ENCODE results near the gene SCN2B.

SCN2B gene

DNA sequence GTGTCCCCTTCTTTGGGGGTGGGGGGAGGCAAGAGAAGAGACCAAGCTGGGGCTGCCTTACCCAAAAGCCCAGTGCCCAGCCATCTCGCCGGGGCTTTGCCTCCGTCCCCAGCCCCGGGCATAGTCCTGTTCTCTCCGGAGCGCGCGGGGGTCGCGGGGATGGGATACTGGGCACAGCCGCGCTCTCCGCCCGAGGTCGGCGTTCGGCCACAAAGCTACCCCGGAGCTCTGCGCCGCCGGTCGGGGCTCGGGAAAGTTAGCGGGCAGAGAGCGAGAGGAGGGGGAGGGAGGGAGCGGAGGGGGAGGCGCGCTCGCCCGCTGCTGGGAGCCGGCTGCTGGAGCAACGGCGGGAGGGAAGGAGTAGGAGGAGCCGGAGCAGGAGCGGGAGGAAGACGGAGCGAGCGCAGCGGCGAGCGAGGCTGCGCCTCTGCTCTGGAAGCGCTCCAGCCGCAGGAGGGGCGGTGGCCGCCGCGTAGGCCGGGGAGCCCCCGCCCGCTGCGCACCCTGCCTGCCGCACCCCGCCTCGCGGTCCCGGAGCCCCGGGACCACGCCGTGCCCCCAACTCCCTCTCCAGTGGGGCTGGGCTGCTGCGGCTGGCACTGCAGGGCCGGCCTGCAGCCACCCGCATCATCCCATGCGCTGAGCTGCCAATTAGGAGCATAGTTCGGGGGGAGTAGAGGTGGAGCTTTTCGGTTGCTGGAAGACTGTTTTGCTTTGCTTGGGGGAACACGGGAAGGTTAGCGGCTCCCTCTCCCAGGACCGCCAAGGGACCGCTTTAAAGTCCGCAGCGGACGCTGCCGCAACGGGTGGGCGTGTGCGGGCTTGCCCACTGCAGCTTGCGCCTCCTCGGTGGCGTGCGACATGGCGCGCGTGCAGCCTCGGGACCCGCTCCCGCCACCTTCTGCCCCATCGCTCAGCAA, 23.6 kb downstream of the SCN2B start, which contains the start of gene SCN4B:
Gene SCN4B, minus strand, starts transcription at position 272 of the 920 bp plus-strand sequence. Its CDS starts 150 bp downstream, at position 122.
- DNase-seq, result no peak

DNA sequence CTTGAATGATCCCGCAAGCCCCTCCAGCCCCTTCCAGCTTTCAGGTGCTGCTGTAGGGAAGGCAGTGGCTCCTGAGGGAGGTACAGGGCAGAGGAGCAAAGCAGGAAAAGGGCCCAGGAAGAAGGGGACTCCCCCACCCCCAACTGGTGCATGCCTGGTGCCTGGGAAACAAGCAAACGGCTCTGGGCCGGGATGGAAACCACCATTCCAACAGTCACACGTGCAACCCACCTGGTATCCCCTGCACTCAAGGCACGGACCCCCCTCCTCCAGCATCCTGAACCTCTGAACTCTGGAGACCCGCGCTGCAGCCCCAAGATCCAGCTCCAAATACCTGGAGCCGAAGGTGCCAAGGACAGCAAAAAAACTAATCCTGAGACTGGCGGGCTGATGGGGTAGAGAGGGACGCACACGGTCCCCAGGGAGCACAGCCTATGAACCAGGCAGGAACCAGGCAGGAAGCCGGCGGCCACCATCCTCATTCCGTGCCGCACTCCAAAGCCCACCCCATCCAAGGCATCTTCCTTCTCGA, 24.4 kb downstream of the SCN2B start:
- no peak for DNase-seq

DNA sequence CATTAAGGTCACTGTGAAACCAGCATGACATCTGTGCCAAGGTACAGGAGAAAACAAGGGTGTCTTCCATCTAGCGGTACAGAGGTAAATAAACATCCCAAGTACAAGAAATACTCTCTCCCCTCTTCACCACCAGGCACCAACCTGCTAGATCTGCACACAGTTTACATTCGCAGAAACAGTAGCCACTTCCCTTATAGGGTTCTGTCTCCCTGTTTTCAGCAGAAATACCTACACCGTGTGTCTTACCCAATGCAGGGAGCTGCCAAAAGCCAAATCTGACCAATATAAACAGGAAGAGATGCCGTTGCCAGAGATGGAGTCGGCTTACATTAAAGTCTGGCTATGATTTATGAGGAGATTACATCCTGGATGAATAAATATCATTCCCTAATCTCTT, 25.0 kb downstream of the SCN2B start:
- no peak for DNase-seq

DNA sequence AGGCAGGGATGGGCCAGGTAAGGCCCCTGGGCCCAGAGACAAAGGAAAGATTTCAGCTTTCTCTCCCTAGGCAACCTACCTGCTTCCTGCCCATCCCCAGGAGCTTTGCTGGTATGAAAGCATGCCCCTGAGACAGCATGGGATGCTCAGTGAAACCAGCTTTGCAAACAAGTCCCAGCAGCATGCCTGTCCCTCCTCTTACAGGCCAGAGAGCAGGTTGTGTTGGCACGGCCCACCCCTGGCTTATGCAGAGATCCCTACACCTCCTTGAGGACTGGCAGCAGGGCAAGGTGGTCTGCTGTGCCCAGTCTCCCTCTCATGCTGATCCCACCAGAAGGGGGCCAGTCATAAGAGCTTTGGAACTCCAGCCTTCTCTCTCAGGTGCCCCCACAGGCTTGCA, 26.9 kb downstream of the SCN2B start:
- no peak for DNase-seq

DNA sequence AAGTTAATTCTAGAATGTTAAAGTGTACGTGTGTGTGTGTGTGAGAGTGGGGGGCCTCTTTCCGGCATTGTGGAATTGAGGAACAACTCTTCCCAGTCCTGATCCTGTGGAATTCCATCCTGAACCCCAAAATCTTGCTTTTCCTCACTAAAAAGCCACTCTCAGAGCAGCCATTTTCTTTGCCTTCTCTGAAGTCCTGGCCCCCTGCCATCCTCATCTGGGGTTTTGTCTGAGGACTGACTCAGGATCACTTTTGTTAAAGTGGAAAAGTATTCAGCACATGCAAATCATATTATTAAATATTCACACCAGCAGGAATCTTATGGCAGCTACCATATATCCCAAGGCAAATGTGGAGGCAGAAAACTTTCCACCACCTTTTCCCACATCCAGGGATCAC, 27.6 kb downstream of the SCN2B start:
- no peak for DNase-seq

DNA sequence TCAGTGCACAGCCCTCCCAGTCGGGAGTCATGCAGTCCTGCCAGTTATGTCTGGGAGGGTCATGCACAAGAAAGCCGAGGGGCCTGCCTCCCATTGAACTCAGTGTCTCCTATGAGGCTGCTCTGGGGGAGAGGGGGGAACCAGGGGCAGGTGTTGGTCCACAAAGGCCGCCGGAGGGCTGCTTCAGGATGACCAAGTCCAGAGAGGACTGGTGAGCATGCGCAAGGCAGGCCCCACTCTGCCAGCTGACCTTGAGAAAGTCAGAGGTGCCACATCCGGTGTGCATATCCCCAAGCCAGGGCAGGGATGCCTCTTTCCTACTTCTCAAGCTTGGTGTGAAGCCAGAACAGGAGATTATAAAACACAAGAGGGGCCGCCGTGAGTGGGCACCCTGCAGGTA, 28.2 kb downstream of the SCN2B start:
- no peak for DNase-seq

DNA sequence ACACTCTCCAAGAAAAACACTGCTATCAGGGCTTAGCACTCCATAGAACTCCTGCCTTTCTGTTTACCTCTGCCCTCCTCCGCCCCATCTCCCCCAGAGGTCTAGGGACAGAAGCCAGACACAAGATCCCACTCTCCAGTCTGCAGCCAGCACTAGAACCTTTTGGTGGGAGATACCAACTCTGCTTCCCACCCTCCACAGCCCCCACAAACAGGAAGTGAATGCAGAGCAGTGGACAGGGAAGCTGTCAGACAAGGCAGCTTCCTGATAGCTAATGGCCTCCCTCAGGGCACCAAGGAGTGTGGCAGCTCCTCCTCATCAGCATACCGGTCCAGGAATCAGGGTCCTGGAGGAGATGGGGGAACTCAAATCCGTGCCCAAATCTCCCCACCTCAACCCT, 28.9 kb downstream of the SCN2B start:
- DNase-seq, result no peak

DNA sequence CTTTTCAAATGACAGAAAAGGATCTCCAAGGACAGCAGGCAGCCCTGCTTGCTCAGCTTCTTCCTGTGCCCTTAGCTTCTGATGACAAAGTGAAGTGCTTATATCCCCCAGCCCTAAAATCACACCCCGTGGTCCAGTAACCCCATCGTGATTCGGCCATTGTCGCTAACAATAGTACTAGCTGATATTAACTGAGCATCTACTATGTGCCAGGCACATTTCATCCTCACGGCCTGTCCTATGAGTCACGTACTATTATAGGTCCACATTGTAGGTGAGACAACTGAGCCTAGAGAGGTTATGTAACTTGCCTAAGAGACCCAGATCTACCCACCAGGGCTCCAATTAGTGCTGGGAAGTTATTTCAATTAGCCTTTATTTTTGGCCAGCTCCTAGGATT, 29.9 kb downstream of the SCN2B start:
- no peak for DNase-seq

DNA sequence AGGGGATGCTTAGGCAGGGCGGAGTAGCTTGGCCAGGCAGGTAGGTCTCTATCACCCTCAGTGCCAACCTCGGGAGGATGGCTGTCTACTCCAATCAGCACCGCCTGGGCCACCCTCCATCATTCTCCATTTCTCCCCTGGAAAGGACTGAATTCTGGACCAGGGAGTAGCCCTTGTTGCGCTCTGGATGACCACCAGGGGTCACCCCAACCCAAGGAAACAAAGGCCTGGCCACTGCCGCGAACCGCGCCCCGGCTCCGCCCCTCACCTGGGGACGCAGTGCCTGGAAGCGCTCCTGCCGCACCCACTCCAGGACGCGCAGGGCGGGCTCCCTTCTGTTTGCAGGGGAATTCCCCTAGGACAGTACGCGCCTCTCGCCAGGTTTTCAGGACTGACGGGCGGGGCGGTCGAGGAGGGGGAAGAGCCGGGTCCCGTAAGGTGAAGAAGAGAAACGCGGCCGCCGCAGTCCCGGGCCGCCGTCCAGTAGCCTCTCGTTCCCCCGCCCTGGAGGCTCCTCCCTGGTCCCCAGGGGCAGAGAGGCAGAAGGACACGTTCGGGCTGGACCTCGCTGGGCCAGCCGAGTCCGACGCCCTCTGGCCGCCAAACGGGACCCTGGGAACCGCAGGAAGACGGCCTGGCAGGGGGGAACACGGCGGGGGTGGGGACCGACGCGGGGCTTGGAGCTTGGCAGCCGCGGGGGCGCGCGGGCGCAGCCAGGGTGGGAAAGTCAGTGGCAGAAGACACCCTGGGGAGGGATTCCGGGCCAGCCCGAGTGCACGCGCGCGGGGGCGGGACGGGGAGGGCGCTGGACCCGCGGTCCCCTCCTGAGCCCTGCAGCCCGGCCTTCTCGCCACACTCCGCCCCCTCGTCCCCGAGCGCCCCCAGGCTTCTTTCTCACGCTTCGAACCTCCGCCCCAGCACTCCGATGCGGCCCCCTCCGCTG, 30.9 kb downstream of the SCN2B start:
- peak; percentile 47 for DNase-seq

DNA sequence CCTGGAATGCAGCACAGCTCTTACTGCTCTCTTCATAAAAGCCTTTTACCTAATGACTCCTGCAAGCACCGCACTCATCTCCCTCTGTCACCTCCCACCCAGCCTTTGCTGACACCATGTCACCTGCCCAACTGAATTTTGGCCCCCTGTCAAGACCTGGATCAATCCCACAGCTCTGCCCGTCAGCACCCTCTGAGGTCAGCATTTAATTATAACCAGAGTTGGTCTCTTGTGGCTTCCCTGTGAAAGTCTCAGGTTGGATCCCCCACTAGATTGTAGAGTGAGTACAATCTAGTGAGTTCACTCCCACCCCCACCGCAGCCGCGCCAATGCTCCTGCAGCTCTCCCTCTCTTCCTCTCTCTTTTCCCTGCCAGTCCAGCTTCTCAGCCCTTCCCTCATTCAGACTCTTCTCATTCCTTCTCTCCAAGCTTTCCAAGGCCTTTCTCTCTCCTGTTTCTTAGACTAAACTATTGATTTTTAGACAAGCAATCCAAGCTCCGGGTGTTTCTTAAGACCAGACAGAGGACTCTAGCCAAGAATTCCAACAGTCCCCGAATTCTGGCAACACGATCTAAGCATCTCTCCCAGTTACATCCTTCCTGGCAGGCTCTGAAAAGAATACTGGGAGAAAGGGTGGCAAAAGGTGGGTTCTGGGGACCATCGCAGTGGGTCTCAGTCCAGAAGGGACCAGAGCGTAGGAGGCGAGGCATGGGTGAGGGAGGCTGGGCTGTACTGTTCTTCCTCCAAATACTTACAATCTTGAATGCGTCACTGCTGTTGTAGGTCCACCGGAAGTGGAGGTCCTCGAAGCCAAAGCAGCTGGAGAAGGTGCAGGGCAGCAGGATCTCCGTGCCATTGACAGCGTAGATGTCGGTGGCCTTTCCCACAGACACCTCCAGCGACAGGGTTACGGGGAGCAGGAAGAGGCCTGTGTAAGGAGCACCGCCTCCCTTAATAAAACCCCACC, 31.9 kb downstream of the SCN2B start:
- no peak for DNase-seq

DNA sequence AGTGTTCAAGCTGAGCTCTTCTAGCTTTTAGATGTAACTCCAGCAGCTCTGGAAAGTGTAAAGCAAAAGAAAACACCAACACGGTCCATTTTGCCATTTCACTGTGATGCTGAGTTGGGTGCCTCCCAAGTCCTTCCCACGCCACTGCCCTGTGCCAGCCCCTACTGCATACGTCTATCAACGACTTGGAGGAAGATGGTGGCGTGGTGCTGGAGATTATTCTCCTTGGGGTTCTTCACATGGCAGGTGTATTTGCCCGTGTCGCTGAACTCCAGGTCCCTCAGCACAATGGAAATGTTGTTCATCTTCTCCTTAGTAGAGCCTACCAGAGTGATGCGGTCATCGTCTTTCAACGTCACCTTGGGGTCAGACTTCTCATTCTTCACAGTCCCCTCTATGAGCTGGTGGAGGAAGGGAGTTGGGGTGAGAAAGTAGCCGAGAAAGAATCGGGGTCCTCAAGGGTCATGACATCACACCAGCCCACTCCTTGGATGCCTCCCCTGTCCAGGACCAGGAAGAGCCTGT, 32.7 kb downstream of the SCN2B start:
- DNase-seq, result no peak

DNA sequence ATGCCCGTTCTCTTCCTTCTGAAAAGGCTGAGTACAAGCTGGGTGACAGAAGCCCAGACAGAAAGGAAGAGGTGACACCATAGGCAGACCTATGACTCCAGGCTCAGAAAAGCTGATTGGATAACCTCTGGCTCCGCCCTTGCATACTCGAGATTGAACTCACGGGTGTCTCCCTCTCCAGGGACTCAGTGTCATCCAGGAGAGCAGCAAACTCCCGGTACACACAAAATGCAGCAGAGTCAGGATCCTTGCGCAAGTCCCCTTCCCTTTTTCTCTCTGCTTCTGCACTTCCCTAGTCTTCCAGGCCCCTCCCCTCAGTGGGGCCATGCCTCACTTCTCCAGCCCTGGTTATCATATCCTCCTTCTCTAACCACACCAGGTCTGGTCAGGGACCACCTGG, 33.6 kb downstream of the SCN2B start:
- no peak for DNase-seq

DNA sequence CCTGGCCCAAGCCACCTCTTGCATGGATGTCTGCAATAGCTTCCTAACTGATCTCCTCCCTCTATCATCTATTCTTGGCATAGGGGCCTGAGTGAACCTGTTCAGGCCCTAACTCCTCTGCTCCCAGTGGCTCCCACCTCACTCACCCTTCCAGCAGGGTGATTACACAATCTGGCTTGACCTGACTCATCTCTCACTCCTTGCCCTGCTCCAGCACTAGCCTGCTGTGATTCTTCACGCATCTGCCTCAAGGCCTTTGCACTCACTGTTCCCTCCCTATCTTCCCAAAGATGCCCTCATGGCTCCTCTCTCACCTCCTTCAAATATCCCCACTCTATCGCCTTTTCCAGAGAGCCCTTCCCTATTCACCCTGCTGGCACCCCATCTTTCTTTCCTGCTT, 34.4 kb downstream of the SCN2B start:
- DNase-seq, result no peak

DNA sequence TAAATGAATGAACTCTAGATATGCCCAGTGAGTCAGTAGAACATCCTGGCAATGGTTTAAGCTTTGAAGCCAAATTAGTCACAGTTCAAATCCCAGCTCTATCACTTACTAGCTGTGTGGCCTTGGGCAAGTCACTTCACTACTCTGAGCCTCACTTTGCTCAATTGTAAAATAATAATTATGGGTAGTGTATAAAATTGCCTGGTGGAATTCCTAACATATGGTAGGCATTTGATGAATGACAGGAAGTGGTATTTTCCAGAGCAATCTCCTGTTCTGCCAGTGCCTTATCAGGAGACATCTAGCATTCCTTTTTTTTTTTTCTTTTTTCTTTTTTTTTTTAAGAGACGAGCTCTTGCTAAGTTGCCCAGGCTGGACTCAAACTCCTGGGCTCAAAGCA, 36.9 kb downstream of the SCN2B start:
- no peak for DNase-seq

DNA sequence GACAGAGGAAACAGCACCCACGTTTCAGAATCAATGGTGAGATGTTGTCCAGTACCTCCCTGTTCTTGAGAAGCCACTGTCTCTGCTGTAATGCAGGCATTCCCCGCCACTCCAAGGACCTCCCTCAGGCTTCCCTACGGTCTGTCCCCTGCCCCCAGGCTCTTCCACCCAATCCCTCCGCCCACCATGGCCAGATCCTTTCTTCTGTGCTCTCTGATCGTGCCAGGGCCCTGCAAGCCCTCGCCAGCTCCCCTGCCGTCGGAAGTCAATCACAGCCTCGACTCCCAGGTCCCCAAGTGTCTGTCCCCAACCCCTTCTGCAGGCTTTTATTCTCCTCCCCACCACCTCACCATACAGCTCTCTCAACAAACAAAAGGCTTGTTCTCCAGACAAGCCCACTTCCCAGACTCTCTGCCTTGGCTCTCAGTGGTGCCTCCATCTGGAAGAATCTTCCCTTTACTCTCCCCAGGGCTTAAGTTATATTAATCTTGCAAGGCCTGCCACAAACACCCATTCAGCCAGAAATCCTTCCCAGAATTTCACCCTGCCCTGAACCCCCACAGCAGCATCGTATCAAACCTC, 37.5 kb downstream of the SCN2B start:
- DNase-seq, result no peak

DNA sequence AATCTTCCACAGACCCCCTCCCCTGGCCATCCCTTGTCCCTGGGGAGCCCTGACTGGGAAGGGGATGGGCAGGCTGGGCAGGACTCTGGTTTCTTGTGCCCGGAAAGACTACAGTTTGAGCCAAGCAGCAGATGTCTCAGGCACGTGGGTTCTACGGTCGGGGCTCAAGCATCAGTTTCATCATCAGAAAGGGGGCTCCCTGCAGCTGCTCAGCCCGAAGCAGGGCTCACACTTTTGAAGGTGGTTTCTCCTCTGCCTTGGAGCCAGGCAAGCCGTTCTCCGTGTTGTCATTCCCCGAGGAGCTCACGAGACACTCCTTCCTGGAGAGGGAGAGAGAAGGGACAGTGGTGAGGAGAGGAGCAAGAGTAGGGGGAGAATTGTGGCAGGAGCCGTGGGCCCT, 39.6 kb downstream of the SCN2B start:
- DNase-seq, result no peak

DNA sequence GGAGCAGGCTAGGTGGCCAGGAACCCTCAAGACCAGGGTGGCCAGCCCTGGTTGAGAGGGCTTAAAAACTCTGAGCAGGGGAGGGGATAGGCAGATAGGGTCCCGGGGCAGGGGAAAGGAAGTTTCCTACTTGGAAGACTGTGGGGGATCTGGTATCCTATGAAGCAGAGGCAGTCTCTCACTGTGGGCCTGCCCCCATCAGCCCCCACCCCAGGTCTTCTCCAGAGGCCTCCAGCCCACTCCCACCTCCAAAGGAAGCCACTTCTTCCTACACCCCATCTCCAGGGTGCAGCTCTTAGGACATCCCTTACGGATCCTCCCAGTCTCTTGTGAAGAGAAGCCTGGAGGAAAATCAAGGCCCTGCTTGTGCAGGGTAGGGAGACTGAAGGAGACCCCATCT, 40.1 kb downstream of the SCN2B start:
- no peak for DNase-seq

DNA sequence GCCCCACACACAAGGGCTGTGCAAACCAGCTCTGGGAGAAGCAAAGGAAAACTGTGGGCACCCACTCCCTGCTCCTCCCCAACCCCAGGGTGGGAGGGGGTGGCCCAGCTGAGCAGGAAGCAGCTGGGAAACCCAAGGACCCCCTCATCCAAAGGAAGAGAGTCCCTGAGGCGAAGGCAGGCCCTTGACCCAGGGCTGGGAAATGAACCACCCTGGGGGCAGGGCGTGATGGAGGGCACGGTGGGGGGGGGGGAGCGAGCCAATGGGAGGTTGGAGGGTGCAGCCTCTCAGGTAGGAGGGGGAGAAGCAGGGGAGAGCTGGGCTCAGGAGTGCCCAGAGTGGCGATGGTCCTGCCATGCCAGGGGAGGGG, 40.7 kb downstream of the SCN2B start:
- DNase-seq, result no peak

DNA sequence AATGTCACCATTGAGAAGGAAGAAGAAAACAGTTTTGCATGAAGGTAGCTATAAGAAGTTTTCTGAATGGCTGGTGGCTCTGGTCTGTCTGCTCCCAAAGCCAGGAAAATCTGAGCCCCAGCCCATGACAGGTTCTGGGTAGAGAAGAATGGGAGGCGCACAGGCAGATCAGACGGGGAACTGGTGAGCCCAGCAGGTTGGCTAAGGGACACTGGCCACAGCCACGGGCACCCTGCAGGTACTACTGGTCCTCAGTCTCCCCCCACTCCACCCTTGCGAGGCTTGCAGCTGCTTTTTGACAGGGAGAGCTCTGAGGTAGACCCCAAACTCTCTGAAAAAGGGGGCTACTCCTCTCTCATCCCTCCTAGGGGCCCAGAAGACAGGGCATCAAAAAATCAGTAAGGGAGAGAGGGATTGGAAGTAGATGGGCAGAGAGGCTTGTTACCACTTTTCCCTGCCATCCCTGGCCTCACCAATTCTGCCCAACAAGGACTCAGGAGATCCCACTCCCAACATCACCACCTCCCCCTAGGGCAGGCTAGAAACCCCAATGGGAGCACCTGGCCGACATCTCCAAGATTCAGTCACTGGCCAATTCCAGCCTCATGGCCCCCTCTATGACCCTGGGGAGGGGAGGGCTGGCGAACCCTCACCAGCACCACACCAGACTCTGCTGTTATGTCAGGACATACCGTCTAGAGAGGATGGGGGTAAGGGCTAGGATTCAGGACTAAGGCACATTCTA, 41.2 kb downstream of the SCN2B start:
- DNase-seq, result no peak

DNA sequence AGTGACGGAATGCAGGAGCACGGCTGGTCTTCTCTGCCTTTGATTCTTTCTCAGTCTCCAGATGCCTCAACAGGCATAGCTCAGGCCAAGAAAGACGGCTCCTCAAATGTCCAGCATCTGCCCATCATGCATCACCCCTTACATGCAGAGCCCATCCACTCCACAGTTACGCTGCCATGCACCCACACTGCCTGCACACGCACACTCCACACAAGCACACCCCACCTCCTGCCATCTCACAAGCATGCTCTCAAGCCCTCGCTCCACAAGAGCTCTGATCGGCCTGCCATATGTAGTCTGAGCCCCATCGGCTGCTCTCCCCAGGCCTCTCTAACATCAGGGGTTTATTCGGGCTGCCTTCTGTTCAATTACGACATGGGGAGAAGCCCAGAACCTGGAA, 42.6 kb downstream of the SCN2B start:
- no peak for DNase-seq
